ENCODE data around the gene PGF. TPM values are rescaled to one million over a fixed set of nuclear protein-coding genes. Genes with fewer than 3 reads are reported as not detected.

Gene PGF
- total RNA-seq, 3 donors from 2014 or later = 0.96 to 3.1 (median 2.3) TPM

DNA sequence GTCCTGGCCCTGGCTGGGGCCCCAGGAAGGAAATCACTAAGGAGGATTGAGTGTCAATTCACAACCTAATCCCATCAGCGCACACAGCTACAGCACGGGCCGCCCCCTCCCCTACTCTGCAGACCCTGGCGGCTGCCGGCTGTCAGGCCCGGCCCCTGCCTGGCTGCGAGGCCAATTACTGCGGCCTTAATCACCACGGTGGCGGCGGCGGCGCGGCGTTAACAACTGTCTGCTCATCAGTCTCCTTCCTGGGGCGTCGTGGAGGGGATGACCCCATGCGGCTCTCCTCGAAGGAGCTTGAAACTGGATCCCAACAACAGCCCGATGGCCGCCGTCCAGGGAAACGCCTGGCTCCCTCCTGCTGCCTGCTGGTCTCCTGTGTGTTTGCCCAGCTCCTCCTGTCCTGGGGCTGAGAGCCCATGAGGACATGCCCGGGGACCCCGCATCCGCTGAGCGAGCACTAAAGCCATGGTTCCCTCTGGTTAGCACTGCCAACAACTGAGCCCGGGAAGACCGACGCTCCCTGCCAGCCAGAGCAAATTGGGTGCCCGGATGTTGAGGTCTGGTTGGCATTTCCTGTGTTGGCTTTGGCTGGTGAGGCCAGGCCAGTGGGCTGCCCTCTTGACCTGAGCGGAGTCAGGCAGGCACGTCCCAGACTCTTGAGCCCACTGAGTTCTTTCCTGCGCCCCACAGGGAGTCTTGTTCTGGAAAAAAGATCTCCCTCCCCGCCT is 25.5 kb upstream of the PGF start:
- no peak for ATAC-seq
- TF ChIP-seq, protein P1, sequence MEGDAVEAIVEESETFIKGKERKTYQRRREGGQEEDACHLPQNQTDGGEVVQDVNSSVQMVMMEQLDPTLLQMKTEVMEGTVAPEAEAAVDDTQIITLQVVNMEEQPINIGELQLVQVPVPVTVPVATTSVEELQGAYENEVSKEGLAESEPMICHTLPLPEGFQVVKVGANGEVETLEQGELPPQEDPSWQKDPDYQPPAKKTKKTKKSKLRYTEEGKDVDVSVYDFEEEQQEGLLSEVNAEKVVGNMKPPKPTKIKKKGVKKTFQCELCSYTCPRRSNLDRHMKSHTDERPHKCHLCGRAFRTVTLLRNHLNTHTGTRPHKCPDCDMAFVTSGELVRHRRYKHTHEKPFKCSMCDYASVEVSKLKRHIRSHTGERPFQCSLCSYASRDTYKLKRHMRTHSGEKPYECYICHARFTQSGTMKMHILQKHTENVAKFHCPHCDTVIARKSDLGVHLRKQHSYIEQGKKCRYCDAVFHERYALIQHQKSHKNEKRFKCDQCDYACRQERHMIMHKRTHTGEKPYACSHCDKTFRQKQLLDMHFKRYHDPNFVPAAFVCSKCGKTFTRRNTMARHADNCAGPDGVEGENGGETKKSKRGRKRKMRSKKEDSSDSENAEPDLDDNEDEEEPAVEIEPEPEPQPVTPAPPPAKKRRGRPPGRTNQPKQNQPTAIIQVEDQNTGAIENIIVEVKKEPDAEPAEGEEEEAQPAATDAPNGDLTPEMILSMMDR (IDR thresholded peaks at IDR 0.05) = no peak
- H3K9me3 ChIP-seq = no peaks in the 10 kb centered on the region
- H3K36me3 ChIP-seq (ENCODE audit: low read depth) = no peaks in the 10 kb centered on the region
- H3K4me3 ChIP-seq = no peak overlapping the region
- intact Hi-C loops (cut with DNase I, micrococcal nuclease) = no loop called here
- DNase-seq = no peak
- H3K4me1 ChIP-seq (ENCODE audit: low read depth) = no peaks in the 10 kb centered on the region

DNA sequence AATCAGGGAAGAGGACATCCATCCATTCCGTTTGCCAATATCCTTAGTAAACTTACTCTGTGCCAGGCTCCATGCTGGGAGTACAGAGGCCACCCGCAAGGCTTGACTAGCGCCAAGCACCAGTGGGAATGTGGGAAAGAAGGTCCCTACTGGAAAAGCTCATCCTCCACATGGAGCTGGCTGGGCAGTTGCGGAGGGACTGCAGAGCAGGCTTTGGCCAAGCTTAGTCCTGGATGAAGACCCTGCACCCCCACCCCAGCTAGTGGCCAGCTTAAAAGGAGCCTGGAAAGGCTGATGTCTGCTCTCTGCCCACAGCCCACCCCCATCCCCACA is 25.0 kb upstream of the PGF start:
- Histone ChIP-seq H3K4me1 (ENCODE audit: low read depth) (no peaks in the 10 kb centered on the region), H3K4me3 (no peak overlapping the region), H3K36me3 (ENCODE audit: low read depth) (no peaks in the 10 kb centered on the region), H3K9me3 (no peaks in the 10 kb centered on the region)
- no peak for DNase-seq
- ATAC-seq = no peak
- intact Hi-C loops (cut with DNase I, micrococcal nuclease) = no loop called here
- TF ChIP-seq, protein P1 (IDR thresholded peaks at IDR 0.05) = no peak

DNA sequence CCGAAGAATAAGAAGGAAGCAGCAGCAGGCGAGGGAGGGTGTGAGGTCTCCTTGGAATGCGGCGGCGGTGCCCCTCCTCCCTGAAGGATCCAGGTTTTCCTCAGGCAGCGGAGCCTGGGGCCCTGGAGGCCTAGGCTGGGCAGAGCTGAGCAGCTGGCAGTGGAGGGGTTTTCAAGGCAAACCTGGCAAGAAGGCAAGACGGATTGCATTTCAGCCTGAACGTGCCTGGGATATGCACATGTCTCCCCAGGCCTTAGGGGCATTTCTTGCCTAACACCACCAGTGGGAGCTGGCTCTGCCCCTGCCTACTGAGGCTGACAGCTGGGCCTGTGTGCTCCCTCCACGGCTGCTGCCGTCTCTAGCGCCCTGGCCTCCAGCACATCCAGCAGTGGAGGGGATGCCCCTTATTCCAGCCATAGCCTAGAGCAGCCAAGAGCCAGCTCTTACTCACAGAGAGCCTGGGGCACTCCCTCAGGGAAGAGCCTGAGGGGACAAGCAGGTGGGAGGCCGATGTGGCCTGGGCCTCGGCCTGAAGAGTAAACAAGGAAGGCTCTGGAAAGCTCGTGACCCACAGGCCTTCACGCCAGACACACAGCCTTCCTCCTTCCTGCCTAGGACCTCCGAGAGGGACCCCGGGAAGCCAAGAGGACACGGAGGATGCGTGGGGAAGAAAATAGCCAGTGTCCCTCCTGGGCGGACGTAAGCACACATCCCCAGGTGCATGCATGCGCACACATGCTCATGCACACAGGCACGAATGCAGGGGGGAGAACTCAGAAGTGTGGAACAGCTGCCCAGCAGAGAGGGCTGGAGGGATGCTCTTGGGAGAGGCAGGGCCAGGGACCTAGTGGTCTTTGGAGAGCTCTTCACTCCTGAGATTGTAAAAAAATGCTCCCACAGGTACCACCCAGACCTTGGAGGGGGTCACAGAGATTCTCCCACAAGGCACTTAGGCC is 24.3 kb upstream of the PGF start:
- Histone ChIP-seq H3K4me3 (no peak overlapping the region), H3K4me1 (ENCODE audit: low read depth) (no peaks in the 10 kb centered on the region), H3K9me3 (no peaks in the 10 kb centered on the region), H3K36me3 (ENCODE audit: low read depth) (no peaks in the 10 kb centered on the region)
- intact Hi-C loops (cut with DNase I, micrococcal nuclease) = no loop called here
- ATAC-seq (peak; percentile 50), DNase-seq (no peak)
- TF ChIP-seq, protein P1 (IDR thresholded peaks at IDR 0.05) = no peak

DNA sequence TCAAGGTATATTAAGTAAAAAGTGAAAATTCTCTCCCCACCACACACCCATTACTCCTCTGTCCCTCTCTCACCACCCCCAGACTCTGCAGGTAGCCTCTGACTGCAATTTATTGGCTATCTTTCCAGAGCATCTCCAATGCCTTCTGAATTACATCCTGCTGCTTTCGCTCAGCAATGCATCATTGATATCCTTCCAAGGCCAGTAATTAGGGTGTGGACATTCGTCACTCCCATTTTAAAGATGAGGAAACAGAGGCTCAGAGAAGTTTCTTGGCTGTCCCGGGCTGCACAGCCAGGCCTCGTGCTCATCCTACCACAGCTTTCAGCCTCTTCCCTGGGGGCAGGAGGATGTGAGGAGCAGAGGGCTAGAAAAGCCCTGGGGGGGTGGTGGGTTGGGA is 23.6 kb upstream of the PGF start:
- Histone ChIP-seq H3K9me3 (no peaks in the 10 kb centered on the region), H3K4me3 (no peak overlapping the region), H3K36me3 (ENCODE audit: low read depth) (no peaks in the 10 kb centered on the region), H3K4me1 (ENCODE audit: low read depth) (no peaks in the 10 kb centered on the region)
- ATAC-seq = no peak
- DNase-seq = no peak
- intact Hi-C loops (cut with DNase I, micrococcal nuclease) = no loop called here
- TF ChIP-seq, protein P1 (IDR thresholded peaks at IDR 0.05) = no peak

DNA sequence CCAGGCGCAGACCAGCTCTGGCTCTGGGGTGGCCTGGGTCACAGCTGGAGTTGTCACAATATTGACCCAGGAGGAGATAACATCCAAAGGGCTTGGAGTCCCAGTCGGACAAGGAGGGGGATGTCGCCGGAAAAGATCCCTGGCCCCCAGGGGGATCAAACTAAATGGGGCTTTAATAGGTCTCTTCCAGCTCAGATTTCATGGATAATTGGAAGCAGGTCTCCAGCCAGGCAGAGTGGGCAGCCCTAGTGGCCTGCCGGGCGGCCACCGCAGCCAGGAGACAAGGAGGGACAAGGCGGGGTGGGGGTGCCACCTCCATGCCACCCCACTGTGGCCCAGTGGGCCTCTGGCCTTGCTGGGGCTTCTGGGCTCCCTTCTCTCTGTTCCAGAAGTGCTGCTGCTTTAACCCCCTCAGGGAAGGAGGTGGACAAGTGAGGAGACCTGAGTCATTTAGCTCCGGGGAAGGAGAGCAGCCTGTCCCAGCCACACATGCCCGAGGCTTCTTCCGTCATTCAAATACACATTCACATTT is 23.1 kb upstream of the PGF start:
- Histone ChIP-seq H3K4me1 (ENCODE audit: low read depth) (no peaks in the 10 kb centered on the region), H3K9me3 (no peaks in the 10 kb centered on the region), H3K36me3 (ENCODE audit: low read depth) (no peaks in the 10 kb centered on the region), H3K4me3 (no peak overlapping the region)
- no peak for ATAC-seq
- intact Hi-C loops (cut with DNase I, micrococcal nuclease) = no loop called here
- TF ChIP-seq, protein P1 (IDR thresholded peaks at IDR 0.05) = no peak
- DNase-seq = no peak
